OCI-LY3 (cell line): ENCODE measurements around the gene DEPP1.

Source experiments
- H2AFZ ChIP-seq: fragments of 200-600, 300-600 bp; shearing (Covaris generic); 2 replicates; pipeline ENCODE4 v1.6.0; 2014; ENCODE audit warnings: antibody characterized with exemption, low read depth, low read length
- H3K27ac ChIP-seq: fragments of 200-600, 300-600 bp; sonication (generic); 2 replicates; pipeline ENCODE4 v1.5.1; 2014; ENCODE audit warnings: mild to moderate bottlenecking, low read length, moderate library complexity, mixed read lengths
- H3K27me3 ChIP-seq: fragments of 200-600, 300-600 bp; sonication (generic); 2 replicates; pipeline ENCODE4 v1.6.1; 2014; ENCODE audit warnings: low read depth, low read length, mixed read lengths
- H3K36me3 ChIP-seq: fragments of 200-600, 300-600 bp; sonication (generic); replicated peaks from 2 replicates; pipeline ENCODE3; 2014; ENCODE audit warnings: low read depth, low read length, mixed read lengths
- H3K4me1 ChIP-seq: fragments of 300-600, 200-600 bp; sonication (generic); 2 replicates; pipeline ENCODE4 v1.6.1; 2014; ENCODE audit warnings: low read length, mixed read lengths
- H3K4me2 ChIP-seq: fragments of 200-600, 300-600 bp; sonication (generic); 2 replicates; pipeline ENCODE4 v1.6.1; 2014; ENCODE audit warnings: low read length, mixed read lengths
- H3K4me3 ChIP-seq: fragments of 300-600, 200-600 bp; sonication (generic); 2 replicates; pipeline ENCODE4 v1.5.1; 2014; ENCODE audit warnings: antibody characterized with exemption, mild to moderate bottlenecking, low read length, moderate library complexity
- H3K79me2 ChIP-seq: fragments of 300-600, 200-600 bp; shearing (Covaris generic); 2 replicates; pipeline ENCODE4 v1.6.1; 2014; ENCODE audit warnings: mild to moderate bottlenecking, low read length, mixed read lengths
- H3K9ac ChIP-seq: fragments of 300-600, 200-600 bp; shearing (Covaris generic); 2 replicates; pipeline ENCODE4 v1.6.0; 2014; ENCODE audit warnings: mild to moderate bottlenecking, low read length, moderate library complexity
- H3K9me3 ChIP-seq: fragments of 200-600, 300-600 bp; shearing (Covaris generic); 2 replicates; pipeline ENCODE4 v1.6.1; 2014; ENCODE audit warnings: low read length, mixed read lengths; ENCODE audit not compliant: insufficient read depth
- H4K20me1 ChIP-seq: fragments of 200-600, 300-600 bp; sonication (generic); 2 replicates; pipeline ENCODE4 v1.6.1; 2016; ENCODE audit warnings: low read length, mixed read lengths; ENCODE audit not compliant: insufficient read depth
- CTCF ChIP-seq: fragments of 200-600, 300-600 bp; sonication (generic); IDR thresholded peaks from 2 replicates; pipeline ENCODE4 v1.5.1; 2014; ENCODE audit warnings: antibody characterized with exemption, low read length, low read depth
- EZH2phosphoT487 ChIP-seq: fragments of 200-600 bp; shearing (Covaris generic); IDR thresholded peaks from 2 replicates; pipeline ENCODE4 v1.6.1; 2018; ENCODE audit warnings: antibody characterized with exemption, mixed run types, low read depth

Gene DEPP1

GRCh38 chr10:45008524-45009161 is 30.0 kb upstream of the DEPP1 start:
- no peak overlapping the region for H3K27ac ChIP-seq
- H3K4me3 ChIP-seq: no peak overlapping the region
- no peaks in the 10 kb centered on the region for H3K79me2 ChIP-seq
- no peaks in the 10 kb centered on the region for H3K4me1 ChIP-seq
- H2AFZ ChIP-seq: 0 out of 2 replicates have a peak overlapping the region, but pooled peaks have one; percentile 23
- no peaks in the 10 kb centered on the region for H4K20me1 ChIP-seq
- H3K4me2 ChIP-seq: peak overlapping the region; percentile 51
- peaks cover 2% of the 10 kb centered on the region for H3K36me3 ChIP-seq
- H3K9ac ChIP-seq: no peak overlapping the region
- H3K9me3 ChIP-seq: no peaks in the 10 kb centered on the region
- peak; percentile 73 for TF ChIP-seq CTCF
- no peak for TF ChIP-seq EZH2phosphoT487
- H3K27me3 ChIP-seq: no peaks in the 10 kb centered on the region

- H3K36me3 ChIP-seq: peaks cover 8% of the 10 kb centered on the region
- no peaks in the 10 kb centered on the region for H4K20me1 ChIP-seq
- H3K27ac ChIP-seq: no peak overlapping the region
- H3K79me2 ChIP-seq: peaks cover 19% of the 10 kb centered on the region
- TF ChIP-seq EZH2phosphoT487: no peak
- H3K4me1 ChIP-seq: no peaks in the 10 kb centered on the region
- no peaks in the 10 kb centered on the region for H3K9me3 ChIP-seq
- no peak overlapping the region for H3K4me3 ChIP-seq
- no peak overlapping the region for H3K4me2 ChIP-seq
- no peak overlapping the region for H2AFZ ChIP-seq
- H3K9ac ChIP-seq: no peak overlapping the region
- H3K27me3 ChIP-seq: no peaks in the 10 kb centered on the region
These were observed 27.8 kb upstream of the DEPP1 start for GRCh38 chr10:45006276-45007030.

GRCh38 chr10:45005284-45005683 is 26.7 kb upstream of the DEPP1 start:
- no peak for TF ChIP-seq CTCF
- TF ChIP-seq EZH2phosphoT487: no peak

GRCh38 chr10:45004661-45005060 is 26.1 kb upstream of the DEPP1 start:
- H3K36me3 ChIP-seq: peaks cover 8% of the 10 kb centered on the region
- H2AFZ ChIP-seq: no peak overlapping the region
- no peak overlapping the region for H3K4me2 ChIP-seq
- peaks cover 4% of the 10 kb centered on the region for H3K4me1 ChIP-seq
- H3K79me2 ChIP-seq: peaks cover 24% of the 10 kb centered on the region
- H3K4me3 ChIP-seq: no peak overlapping the region
- no peak overlapping the region for H3K27ac ChIP-seq
- H3K27me3 ChIP-seq: no peaks in the 10 kb centered on the region
- H4K20me1 ChIP-seq: no peaks in the 10 kb centered on the region
- H3K9ac ChIP-seq: no peak overlapping the region
- TF ChIP-seq CTCF (no peak), EZH2phosphoT487 (no peak)
- H3K9me3 ChIP-seq: no peaks in the 10 kb centered on the region

More at GRCh38 chr10:45005284-45005683, 26.7 kb upstream of the DEPP1 start:
- Histone ChIP-seq H3K36me3 (peaks cover 8% of the 10 kb centered on the region), H3K27me3 (no peaks in the 10 kb centered on the region), H3K4me2 (no peak overlapping the region), H4K20me1 (no peaks in the 10 kb centered on the region), H3K27ac (no peak overlapping the region), H3K79me2 (peaks cover 24% of the 10 kb centered on the region), H3K4me3 (no peak overlapping the region), H3K9me3 (no peaks in the 10 kb centered on the region), H2AFZ (no peak overlapping the region), H3K4me1 (peaks cover 2% of the 10 kb centered on the region), H3K9ac (no peak overlapping the region)
